AG04449 (cell line): Measurements from ENCODE around the gene INSIG2.

Experiments
- CTCF ChIA-PET: fragments of 350-600 bp; formaldehyde crosslinking; extraction: SDS; loops from one replicate; lab custom pipeline; 2021; ENCODE audit warnings: antibody characterized with exemption; lab: Yijun Ruan, JAX
- POLR2A ChIA-PET: fragments of 400-600, 350-600 bp; formaldehyde crosslinking; extraction: SDS; loops from one replicate; lab custom pipeline; 2020; ENCODE audit warnings: antibody characterized with exemption, inconsistent platforms; lab: Yijun Ruan, JAX
- DNase-seq: peaks from one replicate; pipeline ENCODE4 v3.0.0-alpha.2; 2010; ENCODE audit warnings: low read depth, low spot score
- H3K4me3 ChIP-seq: 2 replicates; pipeline ENCODE4 v1.5.1; 2011; ENCODE audit warnings: low read depth, mild to moderate bottlenecking, control low read depth, low read length
- TF ChIP-seq, protein P1 (sequence below): IDR thresholded peaks from one replicate; pipeline ENCODE4 v1.5.1; 2011; ENCODE audit warnings: mild to moderate bottlenecking, moderate library complexity, low read length, control low read depth, inconsistent platforms; ENCODE audit not compliant: insufficient read depth; ENCODE audit errors: missing control alignments

Gene INSIG2

GRCh38 chr2:118050974-118051373, 37.3 kb upstream of the INSIG2 start:
- ChIA-PET POLR2A (no interaction called here), CTCF (interaction anchor here (1.1 to 10.3 kb wide), 6 partner anchors 10 to 812 kb away, joined by 3 to 235 read pairs (median 5); no protein-coding TSS in a partner anchor)
- TF ChIP-seq, protein P1, sequence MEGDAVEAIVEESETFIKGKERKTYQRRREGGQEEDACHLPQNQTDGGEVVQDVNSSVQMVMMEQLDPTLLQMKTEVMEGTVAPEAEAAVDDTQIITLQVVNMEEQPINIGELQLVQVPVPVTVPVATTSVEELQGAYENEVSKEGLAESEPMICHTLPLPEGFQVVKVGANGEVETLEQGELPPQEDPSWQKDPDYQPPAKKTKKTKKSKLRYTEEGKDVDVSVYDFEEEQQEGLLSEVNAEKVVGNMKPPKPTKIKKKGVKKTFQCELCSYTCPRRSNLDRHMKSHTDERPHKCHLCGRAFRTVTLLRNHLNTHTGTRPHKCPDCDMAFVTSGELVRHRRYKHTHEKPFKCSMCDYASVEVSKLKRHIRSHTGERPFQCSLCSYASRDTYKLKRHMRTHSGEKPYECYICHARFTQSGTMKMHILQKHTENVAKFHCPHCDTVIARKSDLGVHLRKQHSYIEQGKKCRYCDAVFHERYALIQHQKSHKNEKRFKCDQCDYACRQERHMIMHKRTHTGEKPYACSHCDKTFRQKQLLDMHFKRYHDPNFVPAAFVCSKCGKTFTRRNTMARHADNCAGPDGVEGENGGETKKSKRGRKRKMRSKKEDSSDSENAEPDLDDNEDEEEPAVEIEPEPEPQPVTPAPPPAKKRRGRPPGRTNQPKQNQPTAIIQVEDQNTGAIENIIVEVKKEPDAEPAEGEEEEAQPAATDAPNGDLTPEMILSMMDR = no peak
- no peak overlapping the region for H3K4me3 ChIP-seq
- DNase-seq = no peak

- H3K4me3 ChIP-seq = no peak overlapping the region
- CTCF ChIA-PET = interaction anchor here (1.1 to 10.3 kb wide), 7 partner anchors 10 to 811 kb away, joined by 3 to 235 read pairs (median 5); no protein-coding TSS in a partner anchor
- POLR2A ChIA-PET = no interaction called here
- DNase-seq = no peak
- TF ChIP-seq, protein P1 = no peak
Measured at GRCh38 chr2:118051826-118052358, 36.4 kb upstream of the INSIG2 start.

DNA sequence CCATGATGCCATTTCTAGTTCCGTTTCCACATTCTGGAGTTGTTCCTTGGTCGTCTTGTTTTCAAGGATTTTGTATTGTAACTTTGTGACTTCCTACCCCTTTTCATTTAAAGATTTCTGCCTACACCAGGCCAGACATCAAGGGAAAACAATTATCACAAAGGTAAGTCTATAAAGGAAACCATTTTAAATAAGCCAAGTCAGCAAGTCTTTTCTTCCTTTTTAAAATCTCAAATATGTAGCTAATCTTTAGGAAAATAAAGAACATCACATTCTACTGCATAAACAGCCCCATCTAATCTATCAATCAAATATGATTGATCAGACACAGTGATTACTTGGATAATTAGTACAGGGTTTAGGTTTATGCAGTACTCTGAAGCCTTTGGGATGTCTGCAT, 35.8 kb upstream of the INSIG2 start:
- TF ChIP-seq, protein P1 = no peak
- POLR2A ChIA-PET = no interaction called here

GRCh38 chr2:118053681-118054080, 34.6 kb upstream of the INSIG2 start:
- H3K4me3 ChIP-seq = no peak overlapping the region
- POLR2A ChIA-PET = no interaction called here
- no peak for DNase-seq
- TF ChIP-seq, protein P1 = no peak
- CTCF ChIA-PET = interaction anchor here (0.7 to 10.3 kb wide), 4 partner anchors 9 to 21 kb away, joined by 3 to 235 read pairs (median 11); no protein-coding TSS in a partner anchor

More for the DNA sequence above, 35.8 kb upstream of the INSIG2 start:
- H3K4me3 ChIP-seq = no peak overlapping the region
- CTCF ChIA-PET = interaction anchor here (1.1 to 10.3 kb wide), 4 partner anchors 10 to 805 kb away, joined by 3 to 235 read pairs (median 11); no protein-coding TSS in a partner anchor
- DNase-seq = no peak

- H3K4me3 ChIP-seq = no peak overlapping the region
- ChIA-PET CTCF (interaction anchor here (0.7 to 5.0 kb wide), 4 partner anchors 8 to 22 kb away, joined by 3 to 18 read pairs (median 4); no protein-coding TSS in a partner anchor), POLR2A (no interaction called here)
- TF ChIP-seq, protein P1 = no peak
- no peak for DNase-seq
Measured at GRCh38 chr2:118054213-118055008, 33.9 kb upstream of the INSIG2 start.
